Measurements from ENCODE around the gene UBD.

Gene UBD

DNA sequence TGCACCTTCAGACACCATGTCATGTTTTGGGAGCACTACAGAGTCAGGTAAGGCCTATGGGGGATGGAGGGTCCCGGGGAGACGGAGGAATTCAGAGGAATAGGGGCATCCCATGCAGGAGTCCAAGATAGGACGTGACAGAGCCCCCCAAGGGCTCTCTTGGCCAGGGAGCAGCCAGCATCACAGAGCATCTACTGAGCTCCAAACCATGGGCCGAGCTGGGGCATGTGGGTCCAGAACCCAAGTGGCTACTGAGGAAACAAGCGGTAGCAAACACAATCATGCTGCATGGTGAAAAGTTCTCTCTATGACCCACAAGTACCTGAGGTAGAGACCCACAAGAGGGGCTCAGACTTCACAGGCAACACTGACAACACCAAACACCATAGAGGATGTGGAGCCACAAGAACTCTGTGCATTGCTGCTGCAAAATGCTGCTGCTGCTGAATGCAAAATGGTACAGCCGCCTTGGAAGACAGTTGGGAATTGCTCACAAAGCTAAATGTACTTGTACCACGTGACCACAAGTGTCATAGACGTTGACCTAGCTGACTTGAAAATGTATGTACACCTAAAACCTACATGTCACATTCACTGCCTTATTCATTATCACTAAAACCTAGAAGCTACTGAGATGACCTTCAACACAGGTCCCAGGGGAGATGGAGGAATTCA is 38.4 kb downstream of the UBD start:
- DNase-seq (ENCODE audit: low read depth) = no peak

DNA sequence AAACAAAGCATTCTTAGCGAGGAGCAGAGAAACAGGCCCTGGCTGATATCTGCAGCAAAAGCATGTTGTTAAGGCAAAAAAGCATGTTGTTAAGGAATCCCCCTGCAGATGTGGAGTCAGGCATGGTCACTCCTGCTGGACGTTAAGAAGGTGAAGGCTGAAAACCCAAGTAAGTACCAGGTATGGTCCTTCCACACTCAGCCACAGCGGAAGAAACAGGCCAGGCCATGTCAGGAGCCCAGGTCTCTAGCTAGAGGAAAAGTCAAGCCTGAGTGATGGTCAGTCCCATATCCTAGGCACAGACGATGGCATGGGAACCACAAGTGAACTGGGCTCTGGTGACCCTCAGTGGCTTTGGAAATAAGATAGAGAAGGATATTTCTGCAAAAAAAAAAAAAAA is 39.3 kb downstream of the UBD start:
- no peak for DNase-seq (ENCODE audit: low read depth)

DNA sequence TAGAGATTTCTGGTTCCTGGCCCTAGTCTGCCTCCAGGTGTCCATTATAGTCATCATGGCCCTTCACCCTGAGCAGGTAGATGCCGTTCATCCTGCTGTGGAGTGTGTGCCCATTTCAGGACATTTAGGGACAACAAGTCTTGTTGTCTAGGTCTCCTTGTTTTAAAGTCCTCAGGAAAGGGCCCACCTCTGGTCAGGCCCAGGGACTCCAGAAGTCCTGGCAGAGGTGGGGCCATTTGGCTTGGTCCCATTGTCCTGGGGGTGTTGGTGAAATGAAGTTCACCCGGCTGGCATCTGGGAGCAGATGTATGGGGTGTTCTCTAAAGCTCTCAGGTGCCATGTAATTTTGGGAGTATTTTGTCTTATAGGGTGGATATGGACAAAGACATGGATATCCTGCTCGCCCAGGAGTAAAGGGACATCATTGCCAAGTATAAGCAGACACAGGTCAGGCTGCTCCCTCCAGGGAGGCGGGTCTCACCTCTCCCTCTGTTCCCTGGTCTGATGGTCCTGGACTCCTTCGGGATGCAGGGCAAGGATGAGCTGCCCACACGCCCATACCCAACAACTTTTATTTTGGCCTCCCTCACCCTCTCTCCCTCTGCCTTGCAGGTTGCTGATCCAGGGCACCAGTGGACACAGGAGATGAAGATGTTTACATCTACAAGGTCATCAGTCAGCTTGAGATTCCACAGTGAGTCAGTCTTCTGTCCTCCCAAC is 40.1 kb downstream of the UBD start:
- no peak for DNase-seq (ENCODE audit: low read depth)

GRCh38 chr6:29517728-29518440 is 41.6 kb downstream of the UBD start:
- no peak for DNase-seq (ENCODE audit: low read depth)

- DNase-seq (ENCODE audit: low read depth) = no peak
These were observed 42.3 kb downstream of the UBD start for GRCh38 chr6:29517245-29517644.

DNA sequence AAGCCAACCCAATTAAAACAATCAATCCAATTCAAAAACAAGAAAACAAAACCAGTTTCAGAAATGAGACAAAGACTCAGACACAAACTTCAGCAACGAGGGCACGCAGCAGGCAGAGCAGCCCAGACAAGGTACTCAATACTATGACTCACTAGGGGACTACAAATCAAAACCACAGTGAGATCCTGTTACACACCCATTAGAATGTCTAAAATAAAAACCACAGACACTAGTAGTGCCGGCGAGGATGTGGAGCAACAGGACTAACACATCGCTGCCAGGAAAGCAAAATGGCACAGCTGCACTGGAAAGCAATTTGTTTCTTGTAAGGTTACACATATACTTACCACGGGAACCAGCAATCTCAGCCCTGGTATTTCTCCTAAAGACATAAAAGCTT is 43.4 kb downstream of the UBD start:
- DNase-seq (ENCODE audit: low read depth) = peak; percentile 8

DNA sequence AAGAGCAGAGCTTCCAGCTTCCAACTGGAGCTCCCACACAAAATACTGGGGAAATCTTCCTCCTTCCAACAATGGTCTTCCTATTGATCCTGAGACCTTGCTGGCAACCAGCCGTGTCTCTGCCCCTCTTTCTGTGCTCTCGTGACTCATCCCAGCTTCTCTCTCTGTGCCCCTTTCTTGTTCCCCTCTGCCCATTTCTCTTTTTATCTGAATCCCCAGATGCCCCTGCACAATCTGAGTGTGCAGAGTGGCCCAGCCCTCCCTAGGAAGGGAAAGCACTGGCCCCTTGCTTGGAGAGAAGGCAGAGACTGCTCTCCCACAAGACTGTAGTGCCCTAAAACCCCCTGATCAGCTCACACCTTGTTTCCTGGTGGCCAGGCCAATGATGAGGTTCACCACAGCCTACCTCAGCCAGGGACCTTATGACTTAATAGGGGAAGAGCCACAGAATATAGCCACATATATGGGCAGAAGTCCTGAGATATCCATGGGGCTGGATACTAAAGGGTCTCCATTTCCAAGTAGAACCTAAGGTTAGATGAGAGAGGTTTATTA is 48.7 kb downstream of the UBD start:
- DNase-seq (ENCODE audit: low read depth) = no peak

DNA sequence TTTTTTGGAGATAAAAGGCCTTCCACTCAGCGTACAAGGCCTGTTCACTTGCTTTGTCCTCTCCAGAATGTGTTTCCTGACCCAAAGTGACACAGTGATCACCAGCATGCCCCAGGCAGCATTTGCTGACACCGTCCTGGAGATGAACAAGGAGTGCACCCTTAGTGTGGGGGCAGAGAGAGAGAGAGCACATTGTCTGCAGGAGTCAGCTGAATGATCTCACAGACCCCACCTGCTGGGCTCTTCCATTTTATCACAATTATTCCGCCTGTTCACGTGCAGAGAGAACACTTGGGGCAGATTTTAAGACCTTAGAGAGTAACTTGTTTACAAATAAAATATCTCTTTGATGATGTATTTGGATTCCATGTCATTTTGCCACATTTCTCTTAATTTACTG is 49.3 kb downstream of the UBD start:
- DNase-seq (ENCODE audit: low read depth) = no peak

DNA sequence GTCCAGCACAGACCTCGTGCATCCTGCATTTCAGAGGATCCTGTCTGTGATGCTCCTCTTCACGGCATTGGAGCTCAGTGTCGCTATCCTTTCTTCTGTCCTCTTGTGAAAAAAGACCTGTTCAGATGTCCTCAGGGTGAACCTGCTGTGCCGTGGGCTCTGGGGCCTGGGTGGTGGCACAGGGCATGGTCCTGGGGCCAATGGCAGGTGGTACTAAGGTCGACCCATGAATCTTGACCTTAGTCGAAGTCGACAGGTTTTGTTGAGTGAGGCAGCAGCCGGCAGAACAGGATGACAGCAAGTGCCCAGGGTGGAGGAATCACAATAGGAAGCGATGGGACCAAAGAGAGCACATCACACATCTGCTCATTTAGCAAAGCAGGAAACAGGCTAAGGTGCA is 49.8 kb downstream of the UBD start:
- DNase-seq (ENCODE audit: low read depth) = no peak

GRCh38 chr6:29509239-29509638 is 50.3 kb downstream of the UBD start:
- no peak for DNase-seq (ENCODE audit: low read depth)

GRCh38 chr6:29507319-29507718 is 52.2 kb downstream of the UBD start:
- DNase-seq (ENCODE audit: low read depth) = no peak

DNA sequence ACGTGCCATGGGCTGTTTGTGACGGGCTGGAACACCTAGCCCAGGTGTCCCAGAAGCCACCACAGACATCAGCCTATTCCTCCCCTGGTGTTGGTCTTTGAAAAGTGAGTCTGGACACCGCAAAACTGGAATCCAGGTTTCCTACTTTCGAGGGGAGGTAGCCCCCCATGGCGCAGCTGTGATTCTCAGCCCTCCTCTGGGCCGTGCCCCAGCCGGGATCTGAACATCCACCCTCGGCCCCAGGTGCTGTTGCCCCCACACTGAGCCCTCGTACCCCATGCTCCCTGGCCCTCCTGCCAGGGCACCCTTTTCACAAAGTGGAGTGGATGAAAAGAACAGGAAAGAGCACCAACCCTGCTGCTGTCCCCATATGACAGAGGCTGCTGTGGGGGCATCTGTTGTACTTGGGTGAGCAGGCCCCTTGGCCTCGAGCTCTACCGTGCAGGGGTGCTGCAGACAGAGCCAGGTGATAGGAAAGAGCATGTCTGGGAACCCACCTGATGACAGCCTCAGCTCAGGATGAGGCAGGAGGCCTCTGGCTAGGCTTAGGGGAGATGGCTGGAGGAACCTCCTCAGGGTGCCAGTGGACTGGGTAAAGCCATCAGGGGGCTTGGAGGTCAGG is 53.0 kb downstream of the UBD start:
- no peak for DNase-seq (ENCODE audit: low read depth)

- no peak for DNase-seq (ENCODE audit: low read depth)
These were observed 53.7 kb downstream of the UBD start for GRCh38 chr6:29505808-29506207.
